Amygdala (tissue), 56 donors: ENCODE data around the gene RAD21L1.
"Not testable (repeated sequence)": the region's sequence is repeated elsewhere in the genome, so short reads cannot be mapped to it uniquely, and the experiment has no call there.

Experiments used
- DNase-seq, 56 donors: peaks; one replicate each; lab custom pipeline; 2025; lab: John Stamatoyannopoulos, UW

Gene RAD21L1

DNA sequence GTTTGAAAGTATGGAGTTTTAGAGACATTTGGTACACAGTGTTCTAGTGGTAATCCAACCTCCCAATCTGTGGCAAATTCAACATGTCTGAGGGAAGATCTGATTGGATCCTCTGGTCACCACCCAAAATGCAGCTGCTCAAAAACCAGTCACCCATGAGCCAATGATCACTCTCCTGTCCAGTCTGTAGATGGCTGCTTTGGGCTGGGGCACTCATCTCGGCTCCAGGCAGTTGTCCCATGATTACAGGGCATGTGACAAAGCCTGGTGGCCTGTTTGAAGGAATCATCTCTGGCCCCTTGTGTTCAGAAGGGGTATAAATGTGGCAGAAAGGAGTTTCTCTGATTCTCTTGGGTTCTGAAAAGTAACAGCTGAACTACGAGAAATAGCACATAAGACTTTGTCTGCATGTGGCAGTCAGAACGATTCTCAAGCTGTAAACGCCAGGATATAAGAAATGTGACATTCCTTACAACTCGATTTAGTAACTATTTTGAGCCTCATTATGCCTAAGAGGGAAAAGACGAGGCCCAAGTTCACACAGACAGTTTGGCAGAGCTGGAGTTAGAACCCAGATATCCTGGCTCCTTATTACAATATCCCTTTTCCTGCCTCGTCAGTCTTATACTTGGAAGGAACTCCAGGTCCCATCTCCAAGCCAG lies 26.5 kb upstream of the RAD21L1 start:
- DNase-seq: no peak

GRCh38 chr20:1199964-1200363 lies 25.9 kb upstream of the RAD21L1 start:
- no peak for DNase-seq

GRCh38 chr20:1202762-1203504 lies 22.9 kb upstream of the RAD21L1 start, which contains the start of gene C20orf202:
TSS of gene C20orf202 (plus strand) at chr20:1203454. CDS start at chr20:1203586, 132 bp downstream.
- DNase-seq: no peak

GRCh38 chr20:1203630-1204029 lies 22.2 kb upstream of the RAD21L1 start:
- DNase-seq: no peak

DNA sequence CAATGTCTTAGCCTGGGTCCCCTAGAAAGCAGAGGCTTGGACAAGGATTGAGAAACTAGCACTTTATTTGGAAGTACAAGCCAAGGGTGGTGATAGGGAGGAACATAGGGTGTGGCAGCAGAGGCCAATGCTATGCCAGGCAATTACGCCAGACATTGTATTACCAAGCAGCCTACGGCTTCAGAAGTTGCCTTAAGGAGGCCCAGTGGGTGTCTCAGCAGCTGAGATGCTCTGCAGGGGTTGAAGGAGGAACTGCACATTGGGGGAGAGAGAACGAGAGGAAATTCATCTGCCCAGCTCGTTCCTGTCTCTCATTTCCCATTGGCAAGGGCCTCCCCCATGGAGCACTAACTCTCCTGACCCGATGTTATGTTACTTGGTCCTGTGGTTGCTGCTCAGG lies 21.7 kb upstream of the RAD21L1 start:
- no peak for DNase-seq

DNA sequence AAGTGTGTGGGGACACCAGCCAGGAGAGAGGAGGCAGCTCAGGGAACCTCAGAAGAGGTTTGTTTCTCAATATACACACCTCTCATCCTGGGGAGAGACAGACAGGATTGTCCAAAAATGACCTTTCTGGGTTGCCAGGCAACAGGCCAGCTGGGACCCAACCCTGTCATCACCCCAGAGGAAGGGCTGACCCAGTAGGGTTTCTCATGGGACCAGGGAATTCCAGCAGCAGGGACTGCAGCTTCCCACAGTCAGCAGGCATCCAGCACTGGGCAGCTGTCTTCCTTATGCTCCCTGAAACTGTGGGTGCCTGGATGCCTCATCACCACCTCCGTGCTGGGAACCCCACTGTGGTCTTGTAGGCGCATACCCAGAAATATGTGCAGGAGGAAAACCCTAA lies 21.3 kb upstream of the RAD21L1 start:
- no peak for DNase-seq

- no peak for DNase-seq
These were observed 20.0 kb upstream of the RAD21L1 start for GRCh38 chr20:1205802-1206201.

DNA sequence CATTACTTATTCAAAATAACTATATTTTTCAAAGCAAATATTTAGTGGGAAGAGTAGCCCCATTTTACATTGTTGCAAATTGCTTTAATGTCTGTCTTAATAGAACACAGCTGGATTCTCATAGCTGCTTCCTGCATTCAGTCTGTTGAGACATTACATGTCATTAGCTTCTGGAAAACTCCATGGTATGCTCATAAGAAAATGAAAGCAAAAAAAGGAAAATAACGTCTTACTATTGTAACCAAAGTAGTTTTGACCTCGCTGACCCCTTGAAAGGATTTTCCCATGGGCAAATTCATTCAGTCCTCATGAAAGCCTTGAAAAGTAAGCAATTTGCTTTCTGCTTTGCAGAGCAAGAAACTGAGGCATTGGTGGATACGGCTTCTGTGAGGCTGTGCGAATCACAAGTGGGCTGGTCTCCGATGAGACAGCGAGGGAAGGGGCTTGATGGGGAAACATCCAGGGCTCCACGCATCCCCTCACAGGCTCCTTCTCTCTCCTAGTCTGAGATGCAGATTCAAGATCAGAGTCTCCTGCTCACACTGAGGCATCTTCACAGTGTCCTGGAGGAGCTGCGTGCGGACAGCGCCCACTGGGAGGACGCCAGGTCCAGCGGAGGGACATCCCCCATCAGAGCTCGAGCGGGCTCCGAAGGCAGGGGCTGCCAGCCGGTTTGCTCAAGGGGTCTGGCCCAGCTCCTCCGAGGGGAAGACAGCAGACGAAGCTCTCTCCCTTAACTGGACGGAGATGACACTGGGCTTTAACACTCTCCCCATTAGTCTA lies 19.3 kb upstream of the RAD21L1 start:
- no peak for DNase-seq

GRCh38 chr20:1207293-1207878 lies 18.5 kb upstream of the RAD21L1 start:
- DNase-seq: no peak

DNA sequence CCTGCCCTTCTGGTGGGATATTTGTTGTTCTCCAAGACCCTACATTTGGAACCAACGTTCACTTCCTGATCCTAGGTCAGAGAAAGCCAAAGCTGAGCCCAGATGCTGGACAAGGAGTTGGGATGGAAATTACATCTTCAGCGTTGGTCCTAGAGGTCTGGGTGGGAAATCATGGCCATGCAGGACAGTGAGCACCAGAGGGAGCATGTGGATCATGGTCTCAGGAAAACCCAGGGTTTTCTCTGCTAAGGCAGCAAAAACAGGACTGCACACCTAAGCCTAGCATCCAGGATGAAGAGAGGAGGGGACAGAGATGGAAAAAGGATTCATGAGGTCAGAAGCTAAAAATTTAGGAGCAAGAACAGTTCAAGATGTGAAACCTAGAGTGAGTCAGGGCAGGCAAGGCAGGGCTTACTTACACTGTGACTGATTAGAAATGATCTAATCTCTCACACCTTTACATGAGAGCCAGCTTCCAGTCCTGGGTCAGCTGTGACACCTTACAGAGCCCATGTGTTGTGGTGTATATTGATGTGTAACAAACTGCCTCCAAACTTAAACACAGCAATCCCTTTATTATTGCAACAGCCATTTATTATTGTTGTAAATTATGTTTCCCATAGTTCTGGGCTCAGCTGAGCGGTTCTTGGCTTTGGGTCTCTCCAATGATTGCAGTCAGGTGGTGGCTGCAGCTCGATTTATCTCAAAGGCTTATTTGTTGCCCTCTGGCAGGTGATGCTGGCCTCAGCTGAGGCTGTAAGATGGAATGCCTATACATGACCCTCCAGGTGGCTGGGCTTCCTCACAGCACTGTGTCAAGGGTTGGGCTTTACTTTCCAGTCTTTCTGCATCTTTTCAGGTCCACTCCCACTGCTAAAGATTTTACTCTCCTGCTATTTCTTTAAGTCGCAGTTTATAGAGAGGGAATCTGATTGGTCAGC lies 16.1 kb upstream of the RAD21L1 start:
- no peak for DNase-seq

GRCh38 chr20:1210501-1210900 lies 15.3 kb upstream of the RAD21L1 start:
- DNase-seq: no peak

GRCh38 chr20:1212023-1212422 lies 13.8 kb upstream of the RAD21L1 start:
- DNase-seq: no peak

- DNase-seq: peak in 44 of 56 donors; percentile 5 to 79 (median 28)
These were observed 13.0 kb upstream of the RAD21L1 start for GRCh38 chr20:1212607-1213396.

DNA sequence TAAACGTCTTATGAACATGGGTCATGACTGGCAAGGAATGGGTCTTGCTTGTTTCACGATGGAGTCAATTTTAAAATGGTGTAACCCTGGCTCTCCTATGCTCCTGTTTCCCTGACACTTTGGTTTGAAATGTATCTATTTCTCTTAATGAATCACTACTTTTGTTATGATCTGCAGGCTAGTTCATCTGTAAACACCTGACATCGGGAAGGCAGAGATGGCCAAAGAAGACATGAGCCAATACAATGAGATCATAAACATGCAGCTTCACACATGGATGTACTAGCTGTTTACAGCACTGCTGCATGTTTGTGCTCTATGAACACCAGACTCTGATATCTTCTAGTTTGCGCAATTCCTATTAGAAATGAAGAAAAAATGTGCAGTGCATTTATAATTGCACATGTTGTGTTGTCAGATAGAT lies 11.0 kb upstream of the RAD21L1 start:
- DNase-seq: no peak

GRCh38 chr20:1215386-1216170 lies 10.3 kb upstream of the RAD21L1 start:
- no peak for DNase-seq

DNA sequence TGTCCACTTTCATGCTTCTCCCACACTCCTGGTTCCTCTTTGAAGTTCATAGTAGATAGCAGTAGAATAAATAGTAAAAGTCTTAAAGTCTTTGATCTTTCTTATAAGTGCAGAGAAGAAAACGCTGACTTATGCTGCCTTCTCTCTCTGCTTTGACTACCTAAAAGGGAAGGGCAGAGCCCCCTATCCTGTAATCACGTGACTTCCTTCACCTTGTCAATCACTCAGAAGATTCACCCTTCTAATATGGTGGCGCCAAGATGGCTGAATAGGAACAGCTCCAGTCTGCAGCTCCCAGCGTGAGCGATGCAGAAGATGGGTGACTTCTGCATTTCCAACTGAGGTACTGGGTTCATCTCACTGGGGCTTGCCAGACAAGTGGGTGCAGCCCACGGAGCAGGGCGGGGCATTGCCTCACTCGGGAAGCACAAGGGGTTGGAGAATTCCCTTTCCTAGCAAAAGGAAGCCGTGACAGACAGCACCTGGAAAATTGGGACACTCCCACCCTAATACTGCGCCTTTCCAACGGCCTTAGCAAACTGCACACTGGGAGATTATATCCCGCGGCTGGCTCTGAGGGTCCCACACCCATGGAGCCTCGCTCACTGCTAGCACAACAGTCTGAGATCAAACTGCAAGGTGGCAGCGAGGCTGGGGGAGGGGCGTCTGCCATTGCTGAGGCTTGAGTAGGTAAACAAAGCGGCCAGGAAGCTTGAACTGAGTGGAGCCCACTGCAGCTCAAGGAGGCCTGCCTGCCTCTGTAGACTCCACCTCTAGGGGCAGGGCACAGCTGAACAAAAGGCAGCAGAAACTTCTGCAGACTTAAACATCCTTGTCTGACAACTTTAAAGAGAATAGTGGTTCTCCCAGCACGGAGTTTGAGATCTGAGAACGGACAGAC lies 9.1 kb upstream of the RAD21L1 start:
- not testable (repeated sequence) for DNase-seq

DNA sequence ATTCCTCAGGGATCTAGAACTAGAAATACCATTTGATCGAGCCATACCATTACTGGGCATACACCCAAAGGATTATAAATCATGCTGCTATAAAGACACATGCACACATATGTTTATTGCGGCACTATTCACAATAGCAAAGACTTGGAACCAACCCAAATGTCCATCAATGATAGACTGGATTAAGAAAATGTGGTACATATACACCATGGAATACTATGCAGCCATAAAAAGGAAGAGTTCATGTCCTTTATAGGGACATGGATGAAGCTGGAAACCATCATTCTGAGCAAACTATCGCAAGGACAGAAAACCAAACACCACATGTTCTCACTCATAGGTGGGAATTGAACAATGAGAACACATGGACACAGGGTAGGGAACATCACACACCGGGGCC lies 3.1 kb upstream of the RAD21L1 start:
- not testable (repeated sequence) for DNase-seq
